BE2C (cell line): ENCODE results near the gene CENPP.

ENCODE experiments used
- DNase-seq: peaks from one replicate; pipeline ENCODE4 v3.0.0-alpha.2; 2020
- H3K27me3 ChIP-seq: fragments of 250-450 bp; sonication (Bioruptor Pico); 2 replicates; pipeline ENCODE4 v1.5.1; 2020; ENCODE audit warnings: mild to moderate bottlenecking
- H3K36me3 ChIP-seq: fragments of 250-450 bp; sonication (Bioruptor Pico); 2 replicates; pipeline ENCODE4 v1.5.1; 2020; ENCODE audit warnings: mild to moderate bottlenecking
- H3K4me1 ChIP-seq: fragments of 250-450 bp; sonication (Bioruptor Pico); 2 replicates; pipeline ENCODE4 v1.5.1; 2020
- H3K4me3 ChIP-seq: 2 replicates; pipeline ENCODE4 v1.5.1; 2011; ENCODE audit warnings: low read depth, low read length
- H3K9me3 ChIP-seq: fragments of 250-450 bp; sonication (Bioruptor Pico); 2 replicates; pipeline ENCODE4 v1.5.1; 2020
- CTCF ChIP-seq: IDR thresholded peaks from 2 replicates; pipeline ENCODE4 v1.5.1; 2012; ENCODE audit warnings: mild to moderate bottlenecking, low read depth, low read length

CENPP gene

GRCh38 chr9:92457576-92457975 is 131.8 kb downstream of the CENPP start:
- no peak for DNase-seq
- Histone ChIP-seq H3K36me3 (no peaks in the 10 kb centered on the region), H3K4me1 (0 out of 2 replicates have a peak, but pooled peaks cover 4% of the 10 kb centered on the region), H3K4me3 (no peak overlapping the region), H3K9me3 (no peaks in the 10 kb centered on the region), H3K27me3 (no peaks in the 10 kb centered on the region)
- TF ChIP-seq CTCF = no peak

- no peaks in the 10 kb centered on the region for H3K9me3 ChIP-seq
- H3K4me1 ChIP-seq = peaks cover 4% of the 10 kb centered on the region; the same call in 1 of the 2 replicates
- no peaks in the 10 kb centered on the region for H3K27me3 ChIP-seq
- H3K4me3 ChIP-seq = no peak overlapping the region
- DNase-seq = no peak
- no peak for TF ChIP-seq CTCF
- no peaks in the 10 kb centered on the region for H3K36me3 ChIP-seq
Measured at GRCh38 chr9:92463387-92463786, 137.6 kb downstream of the CENPP start.

- no peak for DNase-seq
- H3K9me3 ChIP-seq = no peaks in the 10 kb centered on the region
Measured at GRCh38 chr9:92463984-92464383, 138.2 kb downstream of the CENPP start.

GRCh38 chr9:92467041-92467440 is 141.3 kb downstream of the CENPP start:
- Histone ChIP-seq H3K4me1 (peaks cover 15% of the 10 kb centered on the region; the same call in 1 of the 2 replicates), H3K9me3 (no peaks in the 10 kb centered on the region), H3K4me3 (no peak overlapping the region), H3K27me3 (no peaks in the 10 kb centered on the region), H3K36me3 (no peaks in the 10 kb centered on the region)
- DNase-seq = no peak
- TF ChIP-seq CTCF = no peak

More at GRCh38 chr9:92463984-92464383, 138.2 kb downstream of the CENPP start:
- Histone ChIP-seq H3K27me3 (no peaks in the 10 kb centered on the region), H3K4me3 (no peak overlapping the region), H3K4me1 (peaks cover 4% of the 10 kb centered on the region; the same call in 1 of the 2 replicates), H3K36me3 (no peaks in the 10 kb centered on the region)
- no peak for TF ChIP-seq CTCF

GRCh38 chr9:92467511-92467910 is 141.8 kb downstream of the CENPP start:
- no peak for TF ChIP-seq CTCF
- peaks cover 15% of the 10 kb centered on the region; the same call in 1 of the 2 replicates for H3K4me1 ChIP-seq
- H3K4me3 ChIP-seq = no peak overlapping the region
- no peak for DNase-seq
- no peaks in the 10 kb centered on the region for H3K27me3 ChIP-seq
- H3K9me3 ChIP-seq = no peaks in the 10 kb centered on the region
- no peaks in the 10 kb centered on the region for H3K36me3 ChIP-seq

- DNase-seq = no peak
Measured at GRCh38 chr9:92468206-92468605, 142.5 kb downstream of the CENPP start.

More at GRCh38 chr9:92468206-92468605, 142.5 kb downstream of the CENPP start:
- H3K27me3 ChIP-seq = no peaks in the 10 kb centered on the region
- no peaks in the 10 kb centered on the region for H3K9me3 ChIP-seq
- H3K4me1 ChIP-seq = peaks cover 15% of the 10 kb centered on the region; the same call in 1 of the 2 replicates
- TF ChIP-seq CTCF = no peak
- no peaks in the 10 kb centered on the region for H3K36me3 ChIP-seq
- H3K4me3 ChIP-seq = no peak overlapping the region
